Astrocyte (in vitro differentiated cells and primary cell): ENCODE results near the gene GP1BA.

Experiments used
- CTCF ChIP-seq: IDR thresholded peaks from 2 replicates; pipeline ENCODE4 v1.5.1; 2011; ENCODE audit warnings: low read depth, mild to moderate bottlenecking, inconsistent platforms, low read length, moderate library complexity; ENCODE audit not compliant: insufficient read depth
- EZH2 ChIP-seq: IDR thresholded peaks from 2 replicates; pipeline ENCODE4 v1.6.1; 2012; ENCODE audit warnings: mild to moderate bottlenecking, low read length, inconsistent platforms; ENCODE audit not compliant: insufficient read depth

- TF ChIP-seq CTCF (no peak), EZH2 (no peak)
Measured at GRCh38 chr17:4950075-4950745, 18.1 kb downstream of the GP1BA start.
